Upper lobe of right lung (tissue), 1 donor: ENCODE results near the gene KCNQ2. TPM values are rescaled to one million over a fixed set of nuclear protein-coding genes. Genes with fewer than 3 reads are reported as not detected.

Experiments
- ATAC-seq: fragments of 200-7000 bp; cut with Tn5 transposase; one replicate; pipeline ENCODE4 v1.9.1; 2020; ENCODE audit warnings: mild to moderate bottlenecking, moderate library complexity
- DNase-seq: peaks from one replicate; pipeline ENCODE4 v3.0.0-alpha.2; 2020
- H3K27ac ChIP-seq: fragments of 200-600 bp; one replicate; pipeline ENCODE4 v1.8.0; 2022
- H3K27me3 ChIP-seq: fragments of 200-600 bp; one replicate; pipeline ENCODE4 v1.8.0; 2022; ENCODE audit warnings: mild to moderate bottlenecking
- H3K36me3 ChIP-seq: fragments of 200-600 bp; one replicate; pipeline ENCODE4 v1.8.0; 2022
- H3K4me1 ChIP-seq: fragments of 200-600 bp; one replicate; pipeline ENCODE4 v1.8.0; 2022
- H3K4me3 ChIP-seq: fragments of 200-600 bp; one replicate; pipeline ENCODE4 v1.8.0; 2022; ENCODE audit warnings: mild to moderate bottlenecking
- H3K9me3 ChIP-seq: fragments of 200-600 bp; one replicate; pipeline ENCODE4 v1.8.0; 2022
- CTCF ChIP-seq: fragments of 200-600 bp; IDR thresholded peaks from one replicate; pipeline ENCODE4 v1.8.0; 2022; ENCODE audit warnings: antibody characterized with exemption
- intact Hi-C: fragments of 100-400 bp; cut with DNase I; formaldehyde crosslinking; loops from one replicate; pipeline ENCODE4 v1.11.0; 2022
- total RNA-seq: library from RNA; stranded (reverse); fragmentation: NEBNext Ultra II Directional; extraction: Animal tissue kit (Norgen Biotek cat#: 25700); gene quantifications from one replicate; pipeline ENCODE4 v1.2.1, GENCODE V29; 2021
- donor health status: DM: no; HTN: yes; CAD: no; lungs with severe emphysema.

KCNQ2 gene
- total RNA-seq, 1 donor from 2014 or later: not detected

GRCh38 chr20:63363981-63364561 is 108.4 kb downstream of the KCNQ2 start:
- intact Hi-C loops: no loop called here
- TF ChIP-seq CTCF: no peak

GRCh38 chr20:63363013-63363957 is 109.2 kb downstream of the KCNQ2 start:
- Histone ChIP-seq H3K36me3 (no peaks in the 10 kb centered on the region), H3K4me1 (no peaks in the 10 kb centered on the region), H3K27ac (no peak overlapping the region), H3K27me3 (peaks cover 64% of the 10 kb centered on the region), H3K9me3 (no peaks in the 10 kb centered on the region), H3K4me3 (no peak overlapping the region)
- intact Hi-C loops: no loop called here
- no peak for DNase-seq
- ATAC-seq: no peak
- TF ChIP-seq CTCF: no peak

More at GRCh38 chr20:63363981-63364561, 108.4 kb downstream of the KCNQ2 start:
- no peak for DNase-seq
- ATAC-seq: no peak
- Histone ChIP-seq H3K27me3 (peaks cover 58% of the 10 kb centered on the region), H3K4me1 (no peaks in the 10 kb centered on the region), H3K9me3 (no peaks in the 10 kb centered on the region), H3K36me3 (no peaks in the 10 kb centered on the region), H3K4me3 (no peak overlapping the region), H3K27ac (no peak overlapping the region)

- intact Hi-C loops: no loop called here
- no peak for DNase-seq
- Histone ChIP-seq H3K27me3 (peaks cover 68% of the 10 kb centered on the region), H3K4me3 (no peak overlapping the region), H3K36me3 (no peaks in the 10 kb centered on the region), H3K4me1 (no peaks in the 10 kb centered on the region), H3K9me3 (no peaks in the 10 kb centered on the region), H3K27ac (no peak overlapping the region)
- TF ChIP-seq CTCF: no peak
- ATAC-seq: no peak
These were observed 109.9 kb downstream of the KCNQ2 start for GRCh38 chr20:63362436-63363009.

- H3K9me3 ChIP-seq: no peaks in the 10 kb centered on the region
- TF ChIP-seq CTCF: no peak
- H3K4me3 ChIP-seq: no peak overlapping the region
- H3K36me3 ChIP-seq: no peaks in the 10 kb centered on the region
- ATAC-seq (no peak), DNase-seq (no peak)
- H3K27ac ChIP-seq: no peak overlapping the region
- peaks cover 67% of the 10 kb centered on the region for H3K27me3 ChIP-seq
- no peaks in the 10 kb centered on the region for H3K4me1 ChIP-seq
- intact Hi-C loops: no loop called here
These were observed 110.7 kb downstream of the KCNQ2 start for GRCh38 chr20:63361519-63362435.

GRCh38 chr20:63360850-63361518 is 111.5 kb downstream of the KCNQ2 start, which contains the start of gene CHRNA4:
Gene CHRNA4, minus strand, starts transcription at chr20:63361349. Its CDS starts 184 bp downstream, at chr20:63361165.
- no peak for TF ChIP-seq CTCF
- intact Hi-C loops: no loop called here
- H3K9me3 ChIP-seq: no peaks in the 10 kb centered on the region
- no peaks in the 10 kb centered on the region for H3K4me1 ChIP-seq
- H3K27ac ChIP-seq: no peak within 1 kb of the TSS
- H3K4me3 ChIP-seq: no peak within 1 kb of the TSS
- H3K36me3 ChIP-seq: no peaks in the 10 kb centered on the region
- no peak for DNase-seq
- H3K27me3 ChIP-seq: peaks cover 64% of the 10 kb centered on the region
- ATAC-seq: no peak
